ENCODE measurements around the gene SH3RF3. TPM values are rescaled to one million over a fixed set of nuclear protein-coding genes. Genes with fewer than 3 reads are reported as not detected.

The SH3RF3 gene
- total RNA-seq, 2 experiments from 2014 or later, result 1.9 to 2.3 TPM

- Mint-ChIP-seq H3K27me3 (no peaks in the 10 kb centered on the region), H3K27ac (no peak overlapping the region), H3K9me3 (no peaks in the 10 kb centered on the region), H3K36me3 (ENCODE audit: low read depth) (no peaks in the 10 kb centered on the region), H3K4me3 (no peak overlapping the region), H3K4me1 (ENCODE audit: low read depth) (peaks cover 23% of the 10 kb centered on the region)
- POLR2A ChIA-PET, result no interaction called here
- TF ChIP-seq CTCF (IDR thresholded peaks at IDR 0.05), result no peak
- DNase-seq (no peak), ATAC-seq (no peak)
- intact Hi-C loops (cut with micrococcal nuclease), result no loop called here
- CTCF ChIA-PET, result no interaction called here
Observed at GRCh38 chr2:109393662-109393972, 264.6 kb downstream of the SH3RF3 start.

- no peaks in the 10 kb centered on the region for H3K27me3 Mint-ChIP-seq
- H3K36me3 Mint-ChIP-seq (ENCODE audit: low read depth), result peaks cover 1% of the 10 kb centered on the region
- POLR2A ChIA-PET, result no interaction called here
- TF ChIP-seq CTCF (IDR thresholded peaks at IDR 0.05), result no peak
- CTCF ChIA-PET, result interaction anchor here (1.0 kb wide), 1 partner anchor 13 kb away, joined by 3 read pairs; no protein-coding TSS in a partner anchor
- intact Hi-C loops (cut with micrococcal nuclease), result no loop called here
- ATAC-seq (no peak), DNase-seq (no peak)
- H3K27ac Mint-ChIP-seq, result peak overlapping the region; percentile 73
- H3K4me1 Mint-ChIP-seq (ENCODE audit: low read depth), result peaks cover 23% of the 10 kb centered on the region
- H3K9me3 Mint-ChIP-seq, result no peaks in the 10 kb centered on the region
- H3K4me3 Mint-ChIP-seq, result no peak overlapping the region
Observed at GRCh38 chr2:109395494-109396201, 266.6 kb downstream of the SH3RF3 start.

GRCh38 chr2:109396202-109397180 lies 267.5 kb downstream of the SH3RF3 start:
- peaks cover 23% of the 10 kb centered on the region for H3K4me1 Mint-ChIP-seq (ENCODE audit: low read depth)
- ATAC-seq (peak; percentile 85), DNase-seq (peak; percentile 65)
- peak overlapping the region; percentile 73 for H3K27ac Mint-ChIP-seq
- ChIA-PET POLR2A (no interaction called here), CTCF (interaction anchor here (1.0 kb wide), 1 partner anchor 12 kb away, joined by 3 read pairs; no protein-coding TSS in a partner anchor)
- intact Hi-C loops (cut with micrococcal nuclease), result no loop called here
- no peaks in the 10 kb centered on the region for H3K27me3 Mint-ChIP-seq
- H3K36me3 Mint-ChIP-seq (ENCODE audit: low read depth), result peaks cover 1% of the 10 kb centered on the region
- TF ChIP-seq CTCF (IDR thresholded peaks at IDR 0.05), result no peak
- H3K9me3 Mint-ChIP-seq, result no peaks in the 10 kb centered on the region
- H3K4me3 Mint-ChIP-seq, result no peak overlapping the region

- intact Hi-C loops (cut with micrococcal nuclease), result no loop called here
- no peak for TF ChIP-seq CTCF (IDR thresholded peaks at IDR 0.05)
- H3K9me3 Mint-ChIP-seq, result no peaks in the 10 kb centered on the region
- ATAC-seq, result no peak
- no peak overlapping the region for H3K27ac Mint-ChIP-seq
- ChIA-PET CTCF (interaction anchor here (2.0 kb wide), 1 partner anchor 53 kb away, joined by 4 read pairs; no protein-coding TSS in a partner anchor), POLR2A (no interaction called here)
- no peaks in the 10 kb centered on the region for H3K27me3 Mint-ChIP-seq
- H3K4me1 Mint-ChIP-seq (ENCODE audit: low read depth), result peaks cover 27% of the 10 kb centered on the region
- H3K36me3 Mint-ChIP-seq (ENCODE audit: low read depth), result peaks cover 1% of the 10 kb centered on the region
- DNase-seq, result no peak
- no peak overlapping the region for H3K4me3 Mint-ChIP-seq
Observed at GRCh38 chr2:109397893-109398292, 268.9 kb downstream of the SH3RF3 start.

All from activated CD8-positive, alpha-beta T cell treated with anti-CD3 and anti-CD28 coated beads for 36 hours (primary cell).